ENCODE measurements around the gene ZNF490.
"Not testable (repeated sequence)": the region's sequence is repeated elsewhere in the genome, so short reads cannot be mapped to it uniquely, and the experiment has no call there.

The ZNF490 gene

DNA sequence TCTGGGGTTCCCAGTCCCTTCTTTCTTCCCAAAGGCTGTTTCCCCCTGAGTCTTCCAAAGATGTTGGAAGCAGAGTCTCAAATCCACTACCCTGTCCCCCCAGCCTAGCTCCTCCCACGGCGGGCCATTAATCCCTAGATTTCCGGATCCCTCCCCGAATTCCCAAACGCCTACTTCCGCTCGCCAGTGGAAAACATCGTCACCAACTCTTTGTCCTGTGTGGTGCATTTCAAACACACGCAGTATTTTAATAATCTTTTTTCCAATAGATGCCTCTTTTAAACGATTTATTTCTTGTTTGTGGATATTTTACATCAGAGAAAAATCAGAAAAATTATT lies 717 bp upstream of the ZNF490 start:
- DNase-seq (ENCODE audit: insufficient read length), result no peak
- FAIRE-seq, result peak; percentile 21
- TF ChIP-seq TAF1 (IDR thresholded peaks at IDR 0.05; ENCODE audit: borderline replicate concordance, low read depth, low read length), result no peak
- no peak for TF ChIP-seq POLR2A (IDR thresholded peaks at IDR 0.05; ENCODE audit: low read depth, low read length)
- TF ChIP-seq POLR2AphosphoS5 (IDR thresholded peaks at IDR 0.05; ENCODE audit: low read depth, low read length), result no peak

DNA sequence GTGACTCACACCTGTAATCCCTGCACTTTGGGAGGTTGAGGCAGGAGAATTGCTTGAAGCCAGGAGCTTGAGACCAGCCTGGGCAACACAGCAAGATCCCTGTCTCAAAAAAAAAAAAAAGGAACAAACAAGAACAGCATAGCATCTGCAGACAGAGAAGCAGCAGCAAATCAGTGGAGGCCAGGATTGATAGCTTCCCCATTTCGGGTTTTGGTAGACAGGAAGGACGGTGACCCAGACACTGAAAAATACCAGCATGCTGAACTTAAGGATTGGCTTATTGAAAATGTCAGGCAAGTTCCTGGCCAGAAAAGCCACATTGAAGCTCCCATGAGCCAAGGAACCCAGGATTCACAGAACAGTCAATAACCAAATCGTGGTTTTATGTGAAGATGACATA lies 3.0 kb downstream of the ZNF490 start:
- TF ChIP-seq POLR2A (IDR thresholded peaks at IDR 0.05; ENCODE audit: low read depth, low read length) (no peak), TAF1 (IDR thresholded peaks at IDR 0.05; ENCODE audit: borderline replicate concordance, low read depth, low read length) (no peak), POLR2AphosphoS5 (IDR thresholded peaks at IDR 0.05; ENCODE audit: low read depth, low read length) (no peak)
- FAIRE-seq (no peak), DNase-seq (ENCODE audit: insufficient read length) (no peak)

DNA sequence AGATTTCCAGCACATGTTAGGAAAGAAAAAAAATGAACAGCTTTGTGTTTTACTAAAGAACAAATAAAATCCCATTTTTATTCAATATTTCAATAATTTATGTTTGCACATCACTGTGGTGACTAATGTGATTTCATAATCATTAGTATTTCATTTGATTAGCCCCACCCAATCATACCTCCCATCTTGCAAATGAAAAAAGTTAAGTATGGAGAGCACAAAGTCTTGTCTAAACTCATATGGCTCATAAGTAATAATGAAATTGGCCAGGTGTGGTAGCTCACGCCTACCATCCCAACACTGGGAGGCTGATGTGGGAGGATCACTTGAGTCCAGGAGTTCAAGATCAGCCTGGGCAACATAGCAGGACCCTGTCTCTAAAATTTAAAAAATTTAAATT lies 3.8 kb downstream of the ZNF490 start:
- no peak for TF ChIP-seq POLR2AphosphoS5 (IDR thresholded peaks at IDR 0.05; ENCODE audit: low read depth, low read length)
- no peak for TF ChIP-seq POLR2A (IDR thresholded peaks at IDR 0.05; ENCODE audit: low read depth, low read length)
- no peak for FAIRE-seq
- no peak for DNase-seq (ENCODE audit: insufficient read length)

DNA sequence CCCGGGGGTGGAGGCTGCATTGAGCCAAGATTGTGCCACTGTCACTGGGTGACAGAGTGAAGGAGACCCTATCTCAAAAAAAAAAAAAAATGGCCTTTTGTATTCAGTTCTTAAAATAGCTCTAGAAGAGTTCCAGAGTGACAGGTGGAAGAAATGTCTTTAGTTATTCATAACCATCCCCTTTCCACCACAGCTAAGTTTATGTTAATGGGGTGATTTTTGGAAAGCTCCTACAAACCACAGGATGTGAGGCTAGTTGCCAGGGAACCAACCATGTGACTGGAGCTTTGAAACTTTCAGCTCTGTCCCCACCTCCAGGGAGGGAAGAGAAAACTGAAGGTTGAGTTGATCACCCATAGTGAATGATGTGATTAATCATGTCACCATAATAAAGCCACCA lies 6.9 kb downstream of the ZNF490 start:
- FAIRE-seq (peak; percentile 88), DNase-seq (ENCODE audit: insufficient read length) (peak; percentile 37)
- TF ChIP-seq POLR2AphosphoS5 (IDR thresholded peaks at IDR 0.05; ENCODE audit: low read depth, low read length), result no peak
- no peak for TF ChIP-seq POLR2A (IDR thresholded peaks at IDR 0.05; ENCODE audit: low read depth, low read length)
- TF ChIP-seq TAF1 (IDR thresholded peaks at IDR 0.05; ENCODE audit: borderline replicate concordance, low read depth, low read length), result no peak

DNA sequence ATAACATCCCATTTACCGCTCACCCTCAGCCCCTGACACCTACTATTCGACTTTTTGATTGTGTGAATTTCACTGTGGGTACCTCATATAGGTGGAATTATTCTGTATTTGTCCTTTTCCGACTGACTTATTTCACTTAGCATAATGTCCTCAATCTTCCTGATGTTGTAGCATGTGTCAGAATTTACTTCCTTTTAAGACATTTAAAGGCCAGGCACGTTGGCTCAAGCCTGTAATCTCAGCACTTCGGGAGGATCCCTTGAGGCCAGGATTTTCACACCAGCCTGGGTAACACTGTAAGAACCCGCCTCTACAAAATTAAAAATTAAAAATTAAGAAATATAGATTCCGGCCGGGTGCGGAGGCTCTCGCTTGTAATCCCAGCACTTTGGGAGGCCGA lies 13.0 kb downstream of the ZNF490 start:
- TF ChIP-seq POLR2A (IDR thresholded peaks at IDR 0.05; ENCODE audit: low read depth, low read length) (no peak), POLR2AphosphoS5 (IDR thresholded peaks at IDR 0.05; ENCODE audit: low read depth, low read length) (no peak), TAF1 (IDR thresholded peaks at IDR 0.05; ENCODE audit: borderline replicate concordance, low read depth, low read length) (no peak)
- FAIRE-seq, result no peak
- DNase-seq (ENCODE audit: insufficient read length), result no peak

DNA sequence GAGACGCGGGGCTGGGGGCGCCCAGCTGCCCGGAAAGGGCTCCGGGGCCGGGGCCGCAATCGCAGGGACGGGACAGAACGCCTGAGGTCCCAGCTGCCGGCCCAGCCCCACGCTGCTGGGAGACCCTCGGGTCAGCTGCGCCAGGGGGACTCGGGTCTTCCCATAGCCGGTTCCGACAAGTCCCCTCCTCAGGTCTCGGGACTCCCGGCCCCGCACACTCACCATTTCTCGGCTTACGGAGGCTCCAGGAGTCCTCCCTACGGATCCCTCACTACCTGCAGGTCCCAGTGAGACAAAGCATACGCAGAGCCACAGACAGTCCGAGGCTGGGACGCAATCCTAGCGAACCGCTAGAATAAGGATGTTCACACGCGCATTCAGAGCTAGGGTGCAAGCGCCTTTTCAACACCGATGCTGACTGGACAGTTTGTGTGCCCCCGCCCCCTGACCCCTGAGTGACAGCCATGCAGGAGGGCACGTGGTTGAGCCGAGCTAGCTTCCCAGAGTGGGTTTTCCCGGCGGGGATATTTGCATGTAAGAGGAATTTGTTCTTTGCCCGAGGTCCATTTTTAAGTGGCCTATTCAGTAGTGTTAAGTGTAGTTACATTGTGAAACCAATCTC lies 13.6 kb downstream of the ZNF490 start:
- no peak for FAIRE-seq
- no peak for DNase-seq (ENCODE audit: insufficient read length)
- TF ChIP-seq POLR2AphosphoS5 (IDR thresholded peaks at IDR 0.05; ENCODE audit: low read depth, low read length) (no peak), POLR2A (IDR thresholded peaks at IDR 0.05; ENCODE audit: low read depth, low read length) (no peak), TAF1 (IDR thresholded peaks at IDR 0.05; ENCODE audit: borderline replicate concordance, low read depth, low read length) (no peak)

DNA sequence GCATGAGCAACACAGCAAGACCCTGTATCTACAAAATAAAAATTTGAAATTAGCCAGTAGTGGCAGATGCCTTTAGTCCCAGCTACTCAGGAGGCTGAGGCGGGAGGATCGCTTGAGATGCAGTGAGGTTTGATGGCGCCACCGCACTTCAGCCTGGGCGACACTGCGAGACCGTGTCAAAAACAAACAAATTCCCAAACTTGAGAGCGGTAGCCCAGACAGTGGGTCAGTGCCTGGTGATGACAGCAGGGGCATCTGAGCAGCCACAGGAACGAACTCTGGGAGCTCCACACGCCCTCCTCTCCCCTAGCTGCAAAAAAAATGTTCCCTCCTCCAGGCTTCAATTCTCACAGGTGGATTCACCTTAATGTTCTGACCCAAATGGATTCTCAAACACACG lies 14.1 kb downstream of the ZNF490 start:
- DNase-seq (ENCODE audit: insufficient read length) (no peak), FAIRE-seq (no peak)
- no peak for TF ChIP-seq POLR2A (IDR thresholded peaks at IDR 0.05; ENCODE audit: low read depth, low read length)
- TF ChIP-seq POLR2AphosphoS5 (IDR thresholded peaks at IDR 0.05; ENCODE audit: low read depth, low read length), result no peak
- TF ChIP-seq TAF1 (IDR thresholded peaks at IDR 0.05; ENCODE audit: borderline replicate concordance, low read depth, low read length), result no peak

DNA sequence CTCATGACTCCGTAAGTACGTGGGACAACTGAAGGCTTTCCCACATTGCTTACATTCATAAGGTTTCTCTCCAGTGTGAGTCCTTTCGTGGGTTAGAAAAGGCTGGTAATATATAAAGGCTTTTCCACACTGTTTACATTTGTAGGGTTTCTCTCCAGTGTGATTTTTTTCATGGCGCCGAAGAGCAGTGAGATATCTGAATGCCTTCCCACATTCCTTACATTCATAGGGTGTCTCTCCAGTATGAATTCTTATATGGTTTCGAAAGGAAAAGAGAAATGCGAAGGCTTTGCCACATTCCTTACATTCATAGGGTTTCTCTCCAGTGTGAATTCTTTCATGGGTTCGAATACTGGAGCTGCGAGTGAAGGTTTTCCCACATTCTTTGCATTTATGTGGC lies 29.5 kb downstream of the ZNF490 start:
- no peak for FAIRE-seq
- no peak for TF ChIP-seq POLR2AphosphoS5 (IDR thresholded peaks at IDR 0.05; ENCODE audit: low read depth, low read length)
- TF ChIP-seq POLR2A (IDR thresholded peaks at IDR 0.05; ENCODE audit: low read depth, low read length), result no peak
- TF ChIP-seq TAF1 (IDR thresholded peaks at IDR 0.05; ENCODE audit: borderline replicate concordance, low read depth, low read length), result no peak
- no peak for DNase-seq (ENCODE audit: insufficient read length)

DNA sequence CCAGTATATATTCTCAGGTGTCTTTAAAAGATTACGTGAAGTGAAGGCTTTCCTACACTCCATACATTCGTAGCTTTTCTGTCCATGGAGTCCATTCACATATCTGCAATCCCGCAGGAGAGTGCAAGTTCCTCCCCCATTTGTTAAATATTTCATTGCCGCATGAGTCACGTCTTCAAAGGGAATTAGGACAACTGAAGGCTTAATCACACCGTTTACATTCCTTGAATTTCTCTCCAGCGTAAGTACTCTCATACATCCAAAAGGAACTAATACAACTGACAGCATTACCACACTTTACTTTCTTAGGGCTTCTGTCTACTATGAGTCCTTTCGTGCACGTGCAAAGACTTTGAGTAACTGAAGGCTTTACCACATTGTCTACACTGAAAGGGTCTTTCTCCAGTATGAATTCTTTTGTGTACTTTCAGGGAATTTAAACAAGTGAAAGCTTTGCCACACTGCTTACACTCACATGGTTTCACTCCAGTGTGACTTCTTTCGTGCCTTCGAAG lies 30.4 kb downstream of the ZNF490 start:
- DNase-seq (ENCODE audit: insufficient read length) (no peak), FAIRE-seq (peak; percentile 54)
- no peak for TF ChIP-seq TAF1 (IDR thresholded peaks at IDR 0.05; ENCODE audit: borderline replicate concordance, low read depth, low read length)
- no peak for TF ChIP-seq POLR2AphosphoS5 (IDR thresholded peaks at IDR 0.05; ENCODE audit: low read depth, low read length)
- TF ChIP-seq POLR2A (IDR thresholded peaks at IDR 0.05; ENCODE audit: low read depth, low read length), result no peak

DNA sequence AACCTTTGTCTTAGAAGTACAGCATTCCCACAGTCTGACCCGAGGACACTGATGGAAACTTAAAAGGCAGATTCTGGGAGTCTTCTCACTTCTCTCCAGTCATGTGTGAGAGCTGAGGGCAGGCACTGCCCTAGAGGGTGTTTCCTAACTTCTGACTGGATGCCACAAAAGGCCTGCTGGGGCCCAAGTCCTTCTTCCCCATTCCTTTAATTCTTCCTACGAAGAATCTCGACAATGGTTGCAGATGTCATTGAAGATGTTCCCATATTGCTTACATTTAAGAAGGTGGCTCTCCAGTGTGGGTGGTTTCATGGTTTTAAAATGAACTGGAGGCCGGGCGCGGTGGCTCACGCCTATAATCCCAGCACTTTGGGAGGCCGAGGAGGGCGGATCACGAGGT lies 32.0 kb downstream of the ZNF490 start:
- TF ChIP-seq POLR2A (IDR thresholded peaks at IDR 0.05; ENCODE audit: low read depth, low read length) (no peak), POLR2AphosphoS5 (IDR thresholded peaks at IDR 0.05; ENCODE audit: low read depth, low read length) (no peak), TAF1 (IDR thresholded peaks at IDR 0.05; ENCODE audit: borderline replicate concordance, low read depth, low read length) (no peak)
- FAIRE-seq (no peak), DNase-seq (ENCODE audit: insufficient read length) (no peak)

DNA sequence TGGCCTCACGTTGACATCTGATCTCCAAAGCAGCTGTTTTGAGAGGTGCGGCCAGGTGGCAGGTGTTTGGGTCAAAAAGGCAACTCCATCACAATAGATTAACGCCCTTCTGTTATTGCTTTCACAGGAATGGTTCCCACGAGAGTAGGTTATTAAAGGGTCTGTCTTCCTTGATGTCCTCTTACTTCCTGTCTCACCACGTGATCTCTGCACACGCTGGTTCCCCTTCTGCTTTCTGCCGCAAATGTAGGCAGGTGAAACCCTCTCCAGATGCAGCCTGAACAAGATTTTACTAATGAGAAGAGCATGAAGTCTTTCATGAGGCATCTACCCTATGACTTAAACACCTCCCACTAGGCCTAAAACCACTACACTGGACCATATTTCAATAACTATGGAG lies 36.6 kb downstream of the ZNF490 start:
- peak; percentile 90 for FAIRE-seq
- no peak for DNase-seq (ENCODE audit: insufficient read length)
- TF ChIP-seq TAF1 (IDR thresholded peaks at IDR 0.05; ENCODE audit: borderline replicate concordance, low read depth, low read length), result no peak
- no peak for TF ChIP-seq POLR2A (IDR thresholded peaks at IDR 0.05; ENCODE audit: low read depth, low read length)
- no peak for TF ChIP-seq POLR2AphosphoS5 (IDR thresholded peaks at IDR 0.05; ENCODE audit: low read depth, low read length)

DNA sequence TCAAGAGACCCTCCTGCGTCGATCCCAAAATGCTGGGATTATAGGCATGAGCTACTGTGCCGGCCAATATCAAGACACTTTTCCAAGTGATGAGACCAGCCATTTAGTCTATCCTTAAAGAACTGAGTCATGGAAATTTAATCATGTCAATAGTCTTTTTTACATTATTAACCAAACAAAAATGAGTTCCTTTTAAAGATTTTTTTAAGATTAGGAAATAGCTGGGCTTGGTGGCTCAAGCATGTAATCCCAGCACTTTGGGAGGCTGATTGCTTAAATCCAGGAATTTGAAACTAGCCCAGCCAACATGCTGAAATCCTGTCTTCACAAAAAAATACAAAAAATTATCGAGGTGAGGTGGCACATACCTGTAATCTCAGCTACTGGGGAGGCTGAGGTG lies 42.7 kb downstream of the ZNF490 start:
- TF ChIP-seq TAF1 (IDR thresholded peaks at IDR 0.05; ENCODE audit: borderline replicate concordance, low read depth, low read length), result no peak
- no peak for TF ChIP-seq POLR2A (IDR thresholded peaks at IDR 0.05; ENCODE audit: low read depth, low read length)
- no peak for TF ChIP-seq POLR2AphosphoS5 (IDR thresholded peaks at IDR 0.05; ENCODE audit: low read depth, low read length)
- DNase-seq (ENCODE audit: insufficient read length) (no peak), FAIRE-seq (no peak)

DNA sequence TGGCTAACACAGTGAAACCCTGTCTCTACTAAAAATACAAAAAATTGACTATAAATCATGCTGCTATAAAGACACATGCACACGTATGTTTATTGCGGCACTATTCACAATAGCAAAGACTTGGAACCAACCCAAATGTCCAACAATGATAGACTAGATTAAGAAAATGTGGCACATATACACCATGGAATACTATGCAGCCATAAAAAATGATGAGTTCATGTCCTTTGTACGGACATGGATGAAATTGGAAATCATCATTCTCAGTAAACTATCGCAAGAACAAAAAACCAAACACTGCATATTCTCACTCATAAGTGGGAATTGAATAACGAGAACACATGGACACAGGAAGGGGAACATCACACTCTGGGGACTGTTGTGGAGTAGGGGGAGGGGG lies 44.2 kb downstream of the ZNF490 start:
- DNase-seq (ENCODE audit: insufficient read length), result not testable (repeated sequence)

More for the DNA sequence above, 44.2 kb downstream of the ZNF490 start:
- not testable (repeated sequence) for FAIRE-seq

Measured in GM12892 (cell line).